Prostate gland (tissue), 2 donors: Measurements from ENCODE around the gene KATNAL2. TPM values are rescaled to one million over a fixed set of nuclear protein-coding genes. Genes with fewer than 3 reads are reported as not detected.

Source experiments
- DNase-seq: peaks from one replicate; pipeline ENCODE4 v3.0.0-alpha.2; 2019; ENCODE audit warnings: low spot score
- H3K27ac ChIP-seq, 2 donors: fragments of 200-600 bp; sonication (generic); 2 replicates each; pipeline ENCODE4 v1.5.1; 2017 to 2019
- H3K27me3 ChIP-seq: fragments of 200-600 bp; sonication (generic); replicated peaks from 2 replicates; pipeline ENCODE4 v1.5.1; 2019; ENCODE audit not compliant: insufficient read depth
- H3K36me3 ChIP-seq, 2 donors: fragments of 200-600 bp; sonication (generic); 1 replicate in 1 of 2; 2 replicates in 1 of 2; pipeline versions ENCODE4 v1.5.1 to v1.8.1; 2017 to 2019
- H3K4me1 ChIP-seq: fragments of 200-600 bp; sonication (generic); replicated peaks from 2 replicates; pipeline ENCODE4 v1.5.1; 2019
- H3K4me3 ChIP-seq, 2 donors: fragments of 200-600 bp; sonication (generic); 2 replicates each; pipeline ENCODE4 v1.5.1; 2017 to 2019
- H3K9me3 ChIP-seq: fragments of 200-600 bp; sonication (generic); 2 replicates; pipeline ENCODE4 v1.5.1; 2017
- POLR2A ChIP-seq: fragments of 450-650 bp; IDR thresholded peaks from one replicate; pipeline ENCODE4 v1.6.1; 2016; ENCODE audit warnings: antibody characterized with exemption, mild to moderate bottlenecking
- POLR2AphosphoS5 ChIP-seq: sonication (generic); formaldehyde crosslinking; IDR thresholded peaks from one replicate; pipeline ENCODE4 v1.6.1; 2017; ENCODE audit warnings: antibody characterized with exemption
- WGBS: methylation state at CpG from one replicate; pipeline ENCODE4 v1.1.5; 2018; 5-methylcytosine and 5-hydroxymethylcytosine counted together
- intact Hi-C: fragments of 100-400 bp; cut with DNase I; formaldehyde crosslinking; loops from one replicate; pipeline ENCODE4 v1.14.2; 2022
- total RNA-seq, 2 donors: library from RNA; depleted of rRNA; stranded (reverse); fragments of >200 nt; gene quantifications; one replicate each; pipeline ENCODE4 v1.1.0, GENCODE V29; 2016
- TF ChIP-seq, protein P1 (sequence below), 4 experiments: fragments of 200-600 bp in 2 of 4; fragments of 450-650 bp in 2 of 4; sonication (generic) in 2 of 4; IDR thresholded peaks; 1 replicate in 3 of 4; 2 replicates in 1 of 4; pipeline ENCODE4 v1.5.1; 2016 to 2019; ENCODE audit warnings: antibody characterized with exemption in 4 of 4, mild to moderate bottlenecking in 2 of 4, moderate library complexity in 2 of 4

The KATNAL2 gene
- total RNA-seq, 2 donors from 2014 or later: 4.2 to 11.7 TPM

DNA sequence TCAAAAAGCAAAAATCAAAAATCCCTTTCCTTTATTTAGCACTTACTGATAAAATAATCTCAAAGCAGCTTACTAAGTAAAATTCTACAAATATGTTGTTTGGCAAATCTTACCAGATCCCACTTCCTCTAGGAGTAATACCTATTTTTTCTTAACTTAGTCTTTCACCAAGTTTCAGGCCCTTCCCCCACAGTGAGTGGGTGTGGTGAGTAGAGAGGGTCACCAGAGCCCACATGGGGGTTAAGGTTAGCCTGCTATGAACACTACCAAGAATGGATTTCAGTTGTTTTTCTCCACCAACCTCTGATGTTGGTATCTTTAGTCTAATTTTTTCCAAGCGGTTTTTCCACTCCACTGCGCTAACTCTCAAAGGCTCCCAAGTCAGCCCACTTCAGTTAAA is 23.3 kb upstream of the KATNAL2 start:
- no peaks in the 10 kb centered on the region for H3K36me3 ChIP-seq
- no peaks in the 10 kb centered on the region for H3K9me3 ChIP-seq
- DNase-seq: no peak
- no peak overlapping the region for H3K27ac ChIP-seq
- 98% methylated on average over 2 of the region's 2 CpGs for WGBS
- no peaks in the 10 kb centered on the region for H3K4me1 ChIP-seq
- no peak overlapping the region for H3K4me3 ChIP-seq
- no peaks in the 10 kb centered on the region for H3K27me3 ChIP-seq
- intact Hi-C loops: no loop called here
- TF ChIP-seq, protein P1, sequence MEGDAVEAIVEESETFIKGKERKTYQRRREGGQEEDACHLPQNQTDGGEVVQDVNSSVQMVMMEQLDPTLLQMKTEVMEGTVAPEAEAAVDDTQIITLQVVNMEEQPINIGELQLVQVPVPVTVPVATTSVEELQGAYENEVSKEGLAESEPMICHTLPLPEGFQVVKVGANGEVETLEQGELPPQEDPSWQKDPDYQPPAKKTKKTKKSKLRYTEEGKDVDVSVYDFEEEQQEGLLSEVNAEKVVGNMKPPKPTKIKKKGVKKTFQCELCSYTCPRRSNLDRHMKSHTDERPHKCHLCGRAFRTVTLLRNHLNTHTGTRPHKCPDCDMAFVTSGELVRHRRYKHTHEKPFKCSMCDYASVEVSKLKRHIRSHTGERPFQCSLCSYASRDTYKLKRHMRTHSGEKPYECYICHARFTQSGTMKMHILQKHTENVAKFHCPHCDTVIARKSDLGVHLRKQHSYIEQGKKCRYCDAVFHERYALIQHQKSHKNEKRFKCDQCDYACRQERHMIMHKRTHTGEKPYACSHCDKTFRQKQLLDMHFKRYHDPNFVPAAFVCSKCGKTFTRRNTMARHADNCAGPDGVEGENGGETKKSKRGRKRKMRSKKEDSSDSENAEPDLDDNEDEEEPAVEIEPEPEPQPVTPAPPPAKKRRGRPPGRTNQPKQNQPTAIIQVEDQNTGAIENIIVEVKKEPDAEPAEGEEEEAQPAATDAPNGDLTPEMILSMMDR (IDR thresholded peaks at IDR 0.05): no peak
- TF ChIP-seq POLR2AphosphoS5: no peak
- TF ChIP-seq POLR2A: no peak

DNA sequence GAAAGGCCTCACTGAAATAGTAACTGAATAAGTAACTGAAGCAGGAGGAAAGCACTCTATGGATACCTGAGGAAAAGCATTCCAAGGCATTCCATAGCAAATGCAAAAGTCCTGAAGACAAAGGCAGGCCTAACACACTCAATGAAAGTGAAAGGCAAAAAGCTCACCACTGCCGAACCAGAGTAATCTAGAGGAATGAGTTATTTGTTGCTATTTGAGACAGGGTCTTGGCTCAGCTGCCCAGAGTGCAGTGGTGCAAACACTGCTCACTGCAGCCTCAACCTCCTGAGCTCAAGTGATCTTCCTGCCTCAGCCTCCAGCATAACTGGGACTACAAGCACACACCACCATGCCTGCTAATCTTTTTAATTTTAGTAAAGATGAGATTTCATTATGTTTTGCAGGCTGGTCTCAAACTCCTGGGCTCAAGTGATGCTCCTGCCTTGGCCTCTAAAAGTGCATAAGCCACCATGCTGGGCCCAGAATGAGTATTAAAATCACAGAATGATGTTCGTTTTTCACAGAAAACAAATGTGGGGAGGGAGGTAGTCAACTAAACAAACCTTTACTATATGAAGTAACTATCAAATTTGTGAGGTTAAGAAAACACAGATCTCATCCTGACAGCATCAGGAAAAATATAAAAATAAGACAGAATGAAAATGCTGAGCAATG is 18.0 kb upstream of the KATNAL2 start:
- intact Hi-C loops: no loop called here
- WGBS: 60% methylated on average over 2 of the region's 2 CpGs
- TF ChIP-seq POLR2A (no peak), POLR2AphosphoS5 (no peak)
- TF ChIP-seq, protein P1 (IDR thresholded peaks at IDR 0.05): no peak

GRCh38 chr18:46903406-46903805 is 14.0 kb upstream of the KATNAL2 start:
- Histone ChIP-seq H3K27me3 (no peaks in the 10 kb centered on the region), H3K27ac (no peak overlapping the region), H3K4me3 (no peak overlapping the region), H3K4me1 (no peaks in the 10 kb centered on the region), H3K9me3 (no peaks in the 10 kb centered on the region), H3K36me3 (no peaks in the 10 kb centered on the region)
- WGBS: 96% methylated on average over 3 of the region's 3 CpGs
- TF ChIP-seq POLR2A: no peak
- TF ChIP-seq POLR2AphosphoS5: no peak
- TF ChIP-seq, protein P1 (IDR thresholded peaks at IDR 0.05): no peak
- DNase-seq: no peak
- intact Hi-C loops: no loop called here

More for the DNA sequence above, 18.0 kb upstream of the KATNAL2 start:
- H3K4me3 ChIP-seq: no peak overlapping the region
- H3K36me3 ChIP-seq: no peaks in the 10 kb centered on the region
- no peaks in the 10 kb centered on the region for H3K27me3 ChIP-seq
- H3K9me3 ChIP-seq: no peaks in the 10 kb centered on the region
- H3K4me1 ChIP-seq: no peaks in the 10 kb centered on the region
- no peak for DNase-seq
- no peak overlapping the region for H3K27ac ChIP-seq

- no peaks in the 10 kb centered on the region for H3K36me3 ChIP-seq
- no peak for DNase-seq
- no peaks in the 10 kb centered on the region for H3K9me3 ChIP-seq
- H3K27ac ChIP-seq: no peak overlapping the region
- WGBS: 90% methylated on average over 3 of the region's 3 CpGs
- no peaks in the 10 kb centered on the region for H3K27me3 ChIP-seq
- H3K4me1 ChIP-seq: no peaks in the 10 kb centered on the region
- no peak overlapping the region for H3K4me3 ChIP-seq
- intact Hi-C loops: no loop called here
- TF ChIP-seq, protein P1 (IDR thresholded peaks at IDR 0.05): no peak
- TF ChIP-seq POLR2AphosphoS5 (no peak), POLR2A (no peak)
Measured at GRCh38 chr18:46909497-46909896, 7.9 kb upstream of the KATNAL2 start.

- Histone ChIP-seq H3K36me3 (no peaks in the 10 kb centered on the region), H3K27me3 (no peaks in the 10 kb centered on the region), H3K27ac (no peak overlapping the region), H3K4me1 (no peaks in the 10 kb centered on the region), H3K4me3 (no peak overlapping the region), H3K9me3 (no peaks in the 10 kb centered on the region)
- 93% methylated on average over 3 of the region's 3 CpGs for whole genome bisulfite sequencing
- DNase-seq: no peak
- TF ChIP-seq POLR2A (no peak), POLR2AphosphoS5 (no peak)
- TF ChIP-seq, protein P1 (IDR thresholded peaks at IDR 0.05): no peak
- intact Hi-C loops: no loop called here
Measured at GRCh38 chr18:46910856-46911255, 6.5 kb upstream of the KATNAL2 start.
